IPS-11a (cell line): ENCODE measurements around the gene TTC33.

Experiments
- H3K4me3 ChIP-seq: one replicate; pipeline ENCODE4 v1.5.1; 2013; ENCODE audit warnings: low read depth, low read length, control low read depth

The TTC33 gene

DNA sequence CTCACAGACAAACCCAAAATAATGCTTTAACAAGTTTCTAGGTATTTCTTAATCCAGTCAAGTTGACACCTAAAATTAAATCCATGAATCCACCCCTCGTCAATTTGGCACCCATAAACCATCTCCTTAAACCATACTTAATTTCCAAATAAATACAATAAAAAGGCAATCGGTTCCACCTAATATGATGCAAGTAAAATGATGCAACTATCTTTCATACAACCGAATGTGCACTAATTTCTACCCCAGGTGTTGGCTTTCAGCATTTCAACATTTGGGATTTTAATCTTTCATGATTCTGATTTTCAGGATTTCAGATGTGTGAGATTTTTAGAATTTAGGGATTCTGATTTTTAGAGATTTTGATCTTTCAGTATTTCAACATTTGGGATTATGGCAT, 25.1 kb upstream of the TTC33 start:
- H3K4me3 ChIP-seq, result no peak overlapping the region

DNA sequence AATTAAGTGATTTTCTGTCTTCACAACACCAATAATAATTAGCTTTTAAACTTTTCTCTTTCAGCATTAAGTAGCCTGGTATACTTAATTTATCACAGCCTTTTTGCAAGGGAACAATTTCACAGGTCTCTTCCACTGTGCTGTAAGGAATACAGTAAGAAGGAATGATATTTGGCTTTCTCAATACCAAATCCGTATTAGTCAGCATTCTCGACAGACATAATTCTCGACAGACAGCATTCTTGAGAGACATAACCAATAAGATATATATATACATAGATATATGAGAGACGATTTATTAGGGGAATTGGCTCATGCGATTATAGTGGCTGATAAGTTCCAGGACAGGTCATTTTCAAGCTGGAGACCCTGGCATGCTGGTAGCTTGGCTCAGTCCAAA, 24.4 kb upstream of the TTC33 start:
- no peak overlapping the region for H3K4me3 ChIP-seq

- H3K4me3 ChIP-seq, result no peak overlapping the region
Measured at GRCh38 chr5:40779561-40779960, 23.8 kb upstream of the TTC33 start.

DNA sequence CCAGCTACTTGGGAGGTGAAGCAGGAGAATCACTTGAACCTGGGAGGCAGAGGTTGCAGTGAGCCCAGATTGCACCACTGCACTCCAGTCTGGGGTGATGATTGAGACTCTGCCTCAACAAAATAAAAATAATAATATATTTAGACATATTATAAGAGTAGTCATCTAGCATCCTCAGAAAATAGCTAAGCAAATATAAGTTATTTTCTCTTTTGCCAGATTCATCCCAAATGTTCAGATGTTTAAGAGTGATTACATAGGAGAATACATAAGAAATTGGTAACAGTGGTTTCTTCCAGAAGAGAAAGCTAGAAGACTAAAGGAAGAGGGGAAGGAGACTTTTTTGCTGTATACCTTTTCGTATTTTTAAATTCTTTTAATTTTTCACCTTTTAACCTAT, 22.4 kb upstream of the TTC33 start:
- no peak overlapping the region for H3K4me3 ChIP-seq

DNA sequence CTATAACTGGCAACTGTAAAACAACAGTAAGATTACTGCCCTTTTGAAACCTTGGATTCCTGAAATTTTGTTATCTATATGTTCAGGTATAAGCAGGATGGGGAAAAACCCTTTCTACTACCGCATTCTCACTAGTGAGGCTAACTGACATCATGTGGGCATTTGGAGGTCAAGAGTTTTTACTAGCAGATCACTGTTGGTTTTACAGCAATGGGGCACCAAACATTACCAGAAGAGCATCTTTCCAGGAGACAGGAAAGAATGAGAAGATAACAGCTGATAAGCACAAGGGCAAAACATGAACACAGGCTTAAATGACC, 20.9 kb upstream of the TTC33 start:
- no peak overlapping the region for H3K4me3 ChIP-seq

- H3K4me3 ChIP-seq, result no peak overlapping the region
Measured at GRCh38 chr5:40775846-40776657, 20.3 kb upstream of the TTC33 start.

GRCh38 chr5:40775085-40775845, 19.5 kb upstream of the TTC33 start:
- no peak overlapping the region for H3K4me3 ChIP-seq

- H3K4me3 ChIP-seq, result no peak overlapping the region
Measured at GRCh38 chr5:40774623-40775022, 18.9 kb upstream of the TTC33 start.

GRCh38 chr5:40770764-40771163, 15.0 kb upstream of the TTC33 start:
- no peak overlapping the region for H3K4me3 ChIP-seq

GRCh38 chr5:40762705-40763104, 6.9 kb upstream of the TTC33 start:
- H3K4me3 ChIP-seq, result no peak overlapping the region

GRCh38 chr5:40757400-40757799, 1.6 kb upstream of the TTC33 start:
- H3K4me3 ChIP-seq, result no peak overlapping the region

GRCh38 chr5:40755093-40755406, 711 bp downstream of the TTC33 start:
- peak overlapping the region; percentile 82 for H3K4me3 ChIP-seq

DNA sequence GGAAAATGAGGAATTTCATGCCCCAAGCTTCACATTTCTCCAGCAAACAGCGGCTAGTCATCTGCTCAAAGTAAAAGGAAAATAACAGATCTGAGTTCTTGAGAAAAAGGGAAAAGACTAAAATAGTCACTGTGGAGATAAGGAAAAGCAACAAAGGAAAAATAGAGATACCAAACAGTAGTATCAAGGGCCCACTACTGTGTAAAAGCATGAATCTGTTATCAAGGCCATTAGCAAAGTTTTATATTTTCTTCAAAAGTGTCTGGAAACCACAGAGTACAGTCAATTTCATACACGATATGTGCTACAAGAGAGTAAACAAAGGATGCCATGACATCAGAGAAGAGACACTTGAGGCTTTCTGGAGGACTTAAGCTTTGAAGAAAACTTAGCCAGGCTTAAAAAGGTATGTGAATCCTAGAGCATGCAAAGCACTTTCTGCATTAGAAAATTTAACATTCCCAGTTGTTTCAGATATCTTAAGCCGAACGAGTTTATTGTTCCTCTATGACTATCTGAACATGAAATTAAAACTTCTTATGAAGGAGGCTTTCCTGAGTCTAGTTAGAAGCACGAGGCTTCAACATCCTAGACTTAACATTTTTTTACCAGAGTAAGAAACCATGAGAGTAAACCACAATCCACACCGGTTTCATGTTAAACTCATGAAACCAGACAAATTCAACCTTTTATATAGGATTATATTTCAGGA, 1.2 kb downstream of the TTC33 start:
- peak overlapping the region; percentile 82 for H3K4me3 ChIP-seq

GRCh38 chr5:40746703-40747102, 9.1 kb downstream of the TTC33 start:
- no peak overlapping the region for H3K4me3 ChIP-seq

- H3K4me3 ChIP-seq, result no peak overlapping the region
Measured at GRCh38 chr5:40743771-40744170, 12.0 kb downstream of the TTC33 start.

GRCh38 chr5:40738502-40738901, 17.3 kb downstream of the TTC33 start:
- no peak overlapping the region for H3K4me3 ChIP-seq

GRCh38 chr5:40736103-40736875, 19.5 kb downstream of the TTC33 start:
- no peak overlapping the region for H3K4me3 ChIP-seq

DNA sequence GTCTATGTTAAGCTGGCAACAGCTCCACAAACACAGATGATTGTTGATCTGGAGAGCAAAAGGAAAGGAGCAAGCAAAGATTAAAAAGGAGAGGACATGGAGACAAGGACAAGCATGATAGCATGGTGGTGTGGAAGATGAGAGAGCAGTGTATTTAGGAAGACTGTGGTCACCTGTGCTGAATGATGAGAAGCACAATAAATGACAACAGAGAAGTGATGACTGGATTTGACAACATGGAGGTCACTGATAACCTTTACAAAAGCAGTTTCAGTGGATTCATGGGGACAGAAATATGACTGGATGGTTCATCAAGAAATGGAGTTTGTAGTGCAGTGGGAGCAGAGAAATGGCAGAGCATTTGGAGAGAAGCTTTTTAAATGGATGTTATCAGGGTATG, 20.2 kb downstream of the TTC33 start:
- no peak overlapping the region for H3K4me3 ChIP-seq

DNA sequence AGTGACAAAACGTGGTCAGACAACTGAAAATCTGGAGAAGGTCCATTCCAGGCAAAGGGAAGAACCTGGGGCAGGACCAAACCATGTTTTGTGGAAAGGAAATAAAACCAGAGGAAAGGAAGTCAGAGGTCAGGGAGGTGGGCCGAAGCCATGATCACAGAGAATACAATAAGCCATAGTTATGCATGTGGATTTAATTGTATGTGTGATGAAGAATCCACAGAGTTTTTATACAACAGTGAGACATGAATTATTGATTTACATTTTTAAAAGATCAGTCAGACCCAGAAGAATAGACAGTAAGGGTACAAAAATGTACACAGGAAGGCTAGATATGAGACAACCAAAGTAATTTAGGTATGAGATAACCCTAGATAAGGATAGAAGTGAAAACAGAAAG, 20.8 kb downstream of the TTC33 start:
- no peak overlapping the region for H3K4me3 ChIP-seq

DNA sequence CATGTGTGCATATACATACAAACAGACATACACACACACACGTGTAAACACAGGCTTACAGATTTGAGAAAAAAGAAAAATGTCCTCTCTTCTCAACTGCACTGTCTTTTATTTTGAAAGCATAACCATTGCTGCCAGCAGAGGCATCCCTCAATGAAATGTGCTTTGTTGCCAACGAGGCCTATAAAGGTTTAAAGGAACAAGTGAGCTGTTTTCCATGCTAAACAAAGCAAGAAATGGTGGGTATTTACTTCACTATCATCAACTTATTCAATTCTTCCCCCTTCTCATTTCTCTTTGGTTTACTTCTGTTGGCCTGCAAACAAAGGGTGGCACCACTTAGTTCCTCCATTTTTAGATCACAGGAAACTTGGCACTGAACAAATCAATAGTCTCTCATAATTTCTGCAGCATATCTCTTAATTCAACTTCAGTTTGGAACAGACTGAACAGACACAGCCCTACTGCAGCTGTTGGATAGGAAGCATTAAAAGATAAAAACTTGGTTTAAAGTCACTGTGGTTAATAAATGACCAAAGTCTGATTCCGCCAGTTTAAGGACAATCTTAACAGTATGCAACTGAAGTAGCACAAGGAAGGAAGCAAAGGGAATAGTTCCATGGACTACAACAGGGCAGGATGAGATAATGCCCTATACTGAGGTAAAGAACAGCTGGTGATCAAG, 21.7 kb downstream of the TTC33 start:
- no peak overlapping the region for H3K4me3 ChIP-seq

DNA sequence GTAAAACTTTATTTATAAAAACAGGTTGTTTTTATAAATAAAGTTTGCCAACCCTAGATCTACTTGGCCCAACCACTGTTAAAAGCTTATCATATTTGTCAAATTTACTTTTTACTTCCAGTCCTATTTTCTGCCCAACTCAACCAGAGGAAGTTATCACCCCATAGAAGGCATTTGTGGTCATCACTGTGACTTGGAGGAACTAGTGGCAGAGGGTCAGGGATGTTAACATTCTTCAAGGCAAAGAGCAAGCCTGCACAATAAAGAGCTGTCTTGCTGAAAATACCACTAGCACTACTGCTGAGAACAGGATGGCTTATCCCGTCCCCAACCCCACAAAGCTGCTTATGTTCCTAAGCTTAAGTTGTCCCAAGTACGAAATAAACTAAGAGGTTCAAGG, 22.3 kb downstream of the TTC33 start:
- H3K4me3 ChIP-seq, result no peak overlapping the region
